ENCODE results near the gene MTMR2.
"Not testable (repeated sequence)": the region's sequence is repeated elsewhere in the genome, so short reads cannot be mapped to it uniquely, and the experiment has no call there.

MTMR2 gene

DNA sequence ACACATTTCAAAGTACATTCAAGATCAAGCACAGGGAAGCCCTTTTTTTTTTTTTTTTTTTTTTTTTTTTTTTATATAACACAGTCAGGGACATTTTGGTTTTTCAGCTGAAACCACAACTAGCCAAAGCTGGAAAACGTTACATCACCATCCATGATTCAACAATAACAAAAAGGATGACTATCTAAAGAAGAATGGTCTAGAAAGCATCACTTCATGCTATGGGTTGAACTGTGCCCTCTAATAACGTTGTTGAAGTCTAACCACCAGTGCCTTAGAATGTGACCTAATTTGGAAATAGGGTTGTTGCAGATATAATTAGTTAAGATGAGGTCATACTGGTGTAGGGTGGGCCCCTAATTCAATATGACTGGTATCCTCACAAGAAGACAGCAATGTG lies 46.6 kb downstream of the MTMR2 start:
- H3K36me3 ChIP-seq (ENCODE audit: insufficient read depth, low read length), result no peaks in the 10 kb centered on the region

DNA sequence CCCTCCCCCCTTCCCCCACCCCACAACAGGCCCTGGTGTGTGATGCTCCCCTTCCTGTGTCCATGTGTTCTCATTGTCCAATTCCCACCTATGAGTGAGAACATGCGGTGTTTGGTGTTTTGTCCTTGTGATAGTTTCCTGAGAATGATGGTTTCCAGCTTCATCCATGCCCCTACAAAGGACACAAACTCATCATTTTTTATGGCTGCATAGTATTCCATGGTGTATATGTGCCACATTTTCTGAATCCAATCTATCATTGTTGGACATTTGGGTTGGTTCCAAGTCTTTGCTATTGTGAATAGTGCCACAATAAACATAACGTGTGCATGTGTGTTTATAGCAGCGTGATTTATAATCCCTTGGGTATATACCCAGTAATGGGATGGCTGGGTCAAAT lies 53.0 kb downstream of the MTMR2 start:
- H3K36me3 ChIP-seq (ENCODE audit: insufficient read depth, low read length); H3K27me3 ChIP-seq (ENCODE audit: control insufficient read depth in 1 of 2, insufficient read depth in 2 of 2, low read length in 2 of 2); H3K27ac ChIP-seq (ENCODE audit: low read depth, low read length); H3K4me1 ChIP-seq (ENCODE audit: insufficient read depth, low read length); H3K4me3 ChIP-seq (ENCODE audit: low read depth in 1 of 2, low read length in 2 of 2); H3K9ac ChIP-seq (ENCODE audit: low read length); H3K9me3 ChIP-seq (ENCODE audit: low read length): not testable (repeated sequence)

More for the DNA sequence above, 46.6 kb downstream of the MTMR2 start:
- Histone ChIP-seq H3K4me1 (ENCODE audit: insufficient read depth, low read length) (no peaks in the 10 kb centered on the region), H3K9me3 (ENCODE audit: low read length) (no peaks in the 10 kb centered on the region), H3K27ac (ENCODE audit: low read depth, low read length) (no peak overlapping the region), H3K9ac (ENCODE audit: low read length) (no peak overlapping the region), H3K27me3 (ENCODE audit: control insufficient read depth in 1 of 2, insufficient read depth in 2 of 2, low read length in 2 of 2) (no peaks in the 10 kb centered on the region), H3K4me3 (ENCODE audit: low read depth in 1 of 2, low read length in 2 of 2) (no peak overlapping the region)

DNA sequence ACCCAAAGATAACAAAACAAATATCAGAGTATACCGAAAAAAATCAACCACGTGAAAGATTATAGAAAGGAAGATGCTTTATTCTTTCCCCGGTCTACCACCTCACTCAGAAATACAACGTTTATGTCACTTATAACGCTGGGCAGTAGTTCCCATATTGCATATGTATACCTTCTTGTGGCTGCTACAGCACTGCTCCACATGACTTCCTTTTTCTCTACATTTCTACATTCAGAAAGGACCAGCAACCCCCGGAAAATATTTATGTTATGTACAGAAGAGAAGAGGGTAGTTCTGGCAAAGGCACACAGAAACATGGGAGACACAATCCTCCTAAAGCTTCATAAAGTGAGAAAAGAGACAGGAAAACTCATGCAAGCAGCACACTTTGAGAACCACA lies 56.8 kb downstream of the MTMR2 start:
- Histone ChIP-seq H3K9me3 (ENCODE audit: low read length) (no peaks in the 10 kb centered on the region), H3K27ac (ENCODE audit: low read depth, low read length) (no peak overlapping the region), H3K36me3 (ENCODE audit: insufficient read depth, low read length) (peaks cover 5% of the 10 kb centered on the region), H3K27me3 (ENCODE audit: control insufficient read depth in 1 of 2, insufficient read depth in 2 of 2, low read length in 2 of 2) (no peaks in the 10 kb centered on the region), H3K4me3 (ENCODE audit: low read depth in 1 of 2, low read length in 2 of 2) (no peak overlapping the region), H3K4me1 (ENCODE audit: insufficient read depth, low read length) (no peaks in the 10 kb centered on the region), H3K9ac (ENCODE audit: low read length) (no peak overlapping the region)

DNA sequence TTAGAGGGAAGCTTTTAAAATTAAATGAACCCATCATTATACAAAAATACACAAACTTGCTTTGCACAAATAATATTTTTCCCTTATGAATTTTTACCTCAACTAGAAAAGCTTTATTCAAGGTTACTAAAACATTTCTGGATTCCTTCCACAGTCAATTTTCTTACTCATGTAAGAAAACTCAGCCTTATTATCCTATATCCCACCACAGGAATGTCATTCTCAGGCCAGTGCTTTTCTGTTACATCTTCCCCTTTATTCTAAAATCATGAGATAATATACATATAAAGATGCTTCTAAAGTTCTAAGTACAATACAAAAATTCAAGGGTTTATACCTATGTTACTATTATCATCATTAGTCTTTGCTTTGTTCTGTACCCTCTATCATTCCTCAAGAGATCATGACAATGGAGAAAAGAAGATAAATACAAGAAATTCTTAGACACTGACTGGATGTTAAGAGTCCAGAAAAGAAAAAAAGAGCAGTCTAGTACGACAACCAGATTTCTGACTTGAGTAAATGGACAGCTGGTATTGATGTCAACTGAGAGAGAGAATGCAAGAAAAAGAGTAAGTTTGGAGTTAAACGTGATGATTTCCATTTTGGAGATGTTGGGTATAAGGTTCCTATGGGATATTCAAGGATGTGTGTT lies 60.3 kb downstream of the MTMR2 start:
- H3K27ac ChIP-seq (ENCODE audit: low read depth, low read length), result no peak overlapping the region
- no peaks in the 10 kb centered on the region for H3K4me1 ChIP-seq (ENCODE audit: insufficient read depth, low read length)
- H3K4me3 ChIP-seq (ENCODE audit: low read depth in 1 of 2, low read length in 2 of 2), result no peak overlapping the region
- no peaks in the 10 kb centered on the region for H3K9me3 ChIP-seq (ENCODE audit: low read length)
- no peaks in the 10 kb centered on the region for H3K27me3 ChIP-seq (ENCODE audit: control insufficient read depth in 1 of 2, insufficient read depth in 2 of 2, low read length in 2 of 2)
- no peak overlapping the region for H3K9ac ChIP-seq (ENCODE audit: low read length)
- peaks cover 5% of the 10 kb centered on the region for H3K36me3 ChIP-seq (ENCODE audit: insufficient read depth, low read length)

GRCh38 chr11:95860024-95860423 lies 63.9 kb downstream of the MTMR2 start:
- not testable (repeated sequence) for H3K27me3 ChIP-seq (ENCODE audit: control insufficient read depth in 1 of 2, insufficient read depth in 2 of 2, low read length in 2 of 2); H3K4me3 ChIP-seq (ENCODE audit: low read depth in 1 of 2, low read length in 2 of 2); H3K9ac ChIP-seq (ENCODE audit: low read length); H3K4me1 ChIP-seq (ENCODE audit: insufficient read depth, low read length); H3K27ac ChIP-seq (ENCODE audit: low read depth, low read length); H3K9me3 ChIP-seq (ENCODE audit: low read length)
- H3K36me3 ChIP-seq (ENCODE audit: insufficient read depth, low read length), result peaks cover 16% of the 10 kb centered on the region

- H3K4me1 ChIP-seq (ENCODE audit: insufficient read depth, low read length); H3K27ac ChIP-seq (ENCODE audit: low read depth, low read length); H3K27me3 ChIP-seq (ENCODE audit: control insufficient read depth in 1 of 2, insufficient read depth in 2 of 2, low read length in 2 of 2); H3K9me3 ChIP-seq (ENCODE audit: low read length); H3K9ac ChIP-seq (ENCODE audit: low read length); H3K4me3 ChIP-seq (ENCODE audit: low read depth in 1 of 2, low read length in 2 of 2): not testable (repeated sequence)
- H3K36me3 ChIP-seq (ENCODE audit: insufficient read depth, low read length), result peaks cover 14% of the 10 kb centered on the region
Observed at GRCh38 chr11:95854362-95854761, 69.5 kb downstream of the MTMR2 start.

DNA sequence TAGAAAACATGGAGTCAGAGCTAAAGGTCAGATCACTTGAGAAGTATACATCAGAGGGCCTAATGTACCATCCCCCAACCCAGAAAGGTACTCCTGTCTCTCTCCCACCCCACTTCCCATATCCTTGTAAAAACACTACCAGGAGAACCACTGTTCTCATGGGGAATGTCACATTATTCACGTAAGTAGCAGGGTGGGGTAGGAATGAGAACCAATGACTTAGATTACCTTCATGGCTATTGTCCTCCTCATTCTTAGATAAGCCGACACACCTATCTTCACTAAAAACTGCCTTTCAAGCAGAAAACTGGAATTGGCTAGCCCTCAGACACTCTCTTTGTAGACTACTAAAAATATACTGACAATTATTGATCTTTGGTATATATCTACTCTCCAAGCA lies 70.0 kb downstream of the MTMR2 start:
- H3K36me3 ChIP-seq (ENCODE audit: insufficient read depth, low read length), result peaks cover 14% of the 10 kb centered on the region
- no peaks in the 10 kb centered on the region for H3K27me3 ChIP-seq (ENCODE audit: control insufficient read depth in 1 of 2, insufficient read depth in 2 of 2, low read length in 2 of 2)

DNA sequence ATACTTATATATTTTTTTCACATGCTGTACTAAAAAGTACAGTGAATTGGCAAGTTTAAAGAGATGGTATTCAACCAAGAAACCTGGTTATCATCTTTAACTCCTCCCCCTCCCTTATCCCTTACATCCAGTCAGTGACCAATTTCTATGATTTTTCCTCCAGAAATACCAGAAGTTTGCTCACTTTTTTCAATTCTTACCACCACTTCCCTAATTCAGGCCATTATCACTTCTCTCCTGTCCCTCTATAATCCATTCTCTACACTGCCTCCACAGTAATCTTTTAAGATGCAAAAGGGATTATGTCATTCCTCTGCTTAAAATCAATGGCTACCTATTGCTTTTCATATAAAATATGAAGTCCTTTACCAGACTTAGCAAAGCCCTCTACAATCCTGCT lies 70.8 kb downstream of the MTMR2 start:
- H3K9me3 ChIP-seq (ENCODE audit: low read length), result no peaks in the 10 kb centered on the region
- no peaks in the 10 kb centered on the region for H3K27me3 ChIP-seq (ENCODE audit: control insufficient read depth in 1 of 2, insufficient read depth in 2 of 2, low read length in 2 of 2)
- no peaks in the 10 kb centered on the region for H3K4me1 ChIP-seq (ENCODE audit: insufficient read depth, low read length)
- no peak overlapping the region for H3K4me3 ChIP-seq (ENCODE audit: low read depth in 1 of 2, low read length in 2 of 2)
- no peak overlapping the region for H3K27ac ChIP-seq (ENCODE audit: low read depth, low read length)
- no peak overlapping the region for H3K9ac ChIP-seq (ENCODE audit: low read length)
- peaks cover 14% of the 10 kb centered on the region for H3K36me3 ChIP-seq (ENCODE audit: insufficient read depth, low read length)

More for the DNA sequence above, 70.0 kb downstream of the MTMR2 start:
- Histone ChIP-seq H3K27ac (ENCODE audit: low read depth, low read length) (no peak overlapping the region), H3K9ac (ENCODE audit: low read length) (no peak overlapping the region), H3K4me3 (ENCODE audit: low read depth in 1 of 2, low read length in 2 of 2) (no peak overlapping the region), H3K4me1 (ENCODE audit: insufficient read depth, low read length) (no peaks in the 10 kb centered on the region), H3K9me3 (ENCODE audit: low read length) (no peaks in the 10 kb centered on the region)

DNA sequence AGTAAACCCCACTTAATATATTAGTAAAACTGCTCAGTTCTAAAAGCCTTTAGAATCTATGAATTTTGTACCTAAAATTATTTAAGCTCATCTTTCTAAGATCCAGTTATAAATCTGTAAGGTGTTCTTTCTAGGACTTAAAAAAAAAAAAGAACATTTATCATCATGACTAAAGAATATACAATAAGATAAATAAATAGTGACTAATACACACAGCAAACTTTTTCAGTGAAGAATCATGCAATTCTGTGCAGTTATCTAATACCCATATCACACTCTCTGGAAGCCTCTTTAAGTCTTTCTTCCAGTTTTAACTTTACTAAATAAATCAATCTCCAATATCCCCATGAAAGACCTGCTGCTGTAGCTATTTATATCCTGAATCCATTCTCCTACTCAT lies 73.8 kb downstream of the MTMR2 start:
- Histone ChIP-seq H3K36me3 (ENCODE audit: insufficient read depth, low read length) (peaks cover 15% of the 10 kb centered on the region), H3K9ac (ENCODE audit: low read length) (no peak overlapping the region), H3K4me1 (ENCODE audit: insufficient read depth, low read length) (no peaks in the 10 kb centered on the region), H3K9me3 (ENCODE audit: low read length) (no peaks in the 10 kb centered on the region), H3K4me3 (ENCODE audit: low read depth in 1 of 2, low read length in 2 of 2) (no peak overlapping the region), H3K27me3 (ENCODE audit: control insufficient read depth in 1 of 2, insufficient read depth in 2 of 2, low read length in 2 of 2) (no peaks in the 10 kb centered on the region), H3K27ac (ENCODE audit: low read depth, low read length) (no peak overlapping the region)

GRCh38 chr11:95849087-95849825 lies 74.7 kb downstream of the MTMR2 start:
- H3K9me3 ChIP-seq (ENCODE audit: low read length), result no peaks in the 10 kb centered on the region
- no peak overlapping the region for H3K9ac ChIP-seq (ENCODE audit: low read length)
- no peak overlapping the region for H3K4me3 ChIP-seq (ENCODE audit: low read depth in 1 of 2, low read length in 2 of 2)
- H3K27me3 ChIP-seq (ENCODE audit: control insufficient read depth in 1 of 2, insufficient read depth in 2 of 2, low read length in 2 of 2), result no peaks in the 10 kb centered on the region
- no peak overlapping the region for H3K27ac ChIP-seq (ENCODE audit: low read depth, low read length)
- H3K4me1 ChIP-seq (ENCODE audit: insufficient read depth, low read length), result no peaks in the 10 kb centered on the region
- H3K36me3 ChIP-seq (ENCODE audit: insufficient read depth, low read length), result peaks cover 14% of the 10 kb centered on the region

GRCh38 chr11:95845167-95845566 lies 78.7 kb downstream of the MTMR2 start:
- Histone ChIP-seq H3K36me3 (ENCODE audit: insufficient read depth, low read length) (peaks cover 19% of the 10 kb centered on the region), H3K9ac (ENCODE audit: low read length) (no peak overlapping the region), H3K9me3 (ENCODE audit: low read length) (no peaks in the 10 kb centered on the region)

More at GRCh38 chr11:95845167-95845566, 78.7 kb downstream of the MTMR2 start:
- H3K27me3 ChIP-seq (ENCODE audit: control insufficient read depth in 1 of 2, insufficient read depth in 2 of 2, low read length in 2 of 2), result no peaks in the 10 kb centered on the region
- H3K4me1 ChIP-seq (ENCODE audit: insufficient read depth, low read length), result no peaks in the 10 kb centered on the region
- H3K4me3 ChIP-seq (ENCODE audit: low read depth in 1 of 2, low read length in 2 of 2), result no peak overlapping the region
- no peak overlapping the region for H3K27ac ChIP-seq (ENCODE audit: low read depth, low read length)

All from muscle layer of colon (tissue), 2 donors.